ENCODE results near the gene GABRB2.
"Not testable (repeated sequence)": the region's sequence is repeated elsewhere in the genome, so short reads cannot be mapped to it uniquely, and the experiment has no call there.

Gene GABRB2

DNA sequence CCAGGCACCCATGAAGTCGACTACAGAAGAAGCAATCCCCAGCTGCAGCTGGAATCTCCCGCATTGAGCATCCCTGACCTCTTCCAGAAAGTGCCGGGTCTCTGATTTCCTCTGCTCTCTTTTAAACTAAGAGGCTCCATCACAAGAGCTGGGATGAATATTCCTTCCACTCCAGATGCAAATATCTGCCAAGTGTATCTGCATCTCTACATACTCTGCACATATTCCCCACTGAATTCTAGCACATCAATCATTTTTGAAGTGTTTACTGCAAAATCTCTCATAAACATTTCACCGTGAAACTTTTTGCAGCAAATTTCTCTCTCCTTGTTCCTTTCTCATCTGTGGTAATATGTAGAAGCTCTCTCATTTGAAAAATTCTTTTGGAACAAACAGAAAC, 161.5 kb downstream of the GABRB2 start:
- DNase-seq = no peak

DNA sequence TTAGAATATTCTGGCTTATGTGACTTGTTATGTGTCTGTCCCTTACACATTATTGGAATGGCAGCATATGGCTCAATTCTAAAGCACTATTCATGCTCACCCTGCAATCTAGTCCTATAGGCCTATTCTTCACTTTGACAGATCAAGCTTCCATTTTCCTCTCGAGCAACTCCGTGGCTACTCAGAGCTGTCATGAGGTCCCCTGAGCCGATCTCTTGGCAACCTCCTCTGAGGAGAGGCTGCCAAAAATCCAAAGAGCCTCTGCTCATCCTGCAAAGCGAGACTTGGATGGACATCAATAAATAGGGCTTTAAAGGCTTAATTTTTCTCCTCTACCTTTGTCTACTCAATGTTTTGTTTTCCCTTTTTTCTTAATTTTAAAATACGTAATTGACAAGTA, 163.8 kb downstream of the GABRB2 start:
- no peak for DNase-seq

DNA sequence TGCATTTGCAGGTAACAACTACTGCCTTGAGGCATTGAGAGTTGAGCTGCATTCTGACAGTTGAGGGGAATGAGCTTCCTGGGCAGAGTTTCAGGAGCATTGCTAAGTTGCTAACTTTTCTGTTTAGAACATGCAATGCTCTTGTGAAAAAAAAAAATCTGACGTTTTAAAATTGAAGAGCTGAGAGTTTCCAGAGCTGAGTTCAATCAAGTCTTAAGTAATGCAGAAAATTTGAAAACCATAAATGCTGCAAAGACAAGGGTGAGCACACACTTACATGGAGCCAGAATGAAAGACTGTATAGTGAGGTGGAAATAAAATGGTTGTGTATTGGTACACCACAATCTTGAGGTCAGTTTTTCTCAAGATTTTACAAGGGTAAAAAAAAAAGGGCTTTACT, 166.0 kb downstream of the GABRB2 start:
- no peak for DNase-seq

DNA sequence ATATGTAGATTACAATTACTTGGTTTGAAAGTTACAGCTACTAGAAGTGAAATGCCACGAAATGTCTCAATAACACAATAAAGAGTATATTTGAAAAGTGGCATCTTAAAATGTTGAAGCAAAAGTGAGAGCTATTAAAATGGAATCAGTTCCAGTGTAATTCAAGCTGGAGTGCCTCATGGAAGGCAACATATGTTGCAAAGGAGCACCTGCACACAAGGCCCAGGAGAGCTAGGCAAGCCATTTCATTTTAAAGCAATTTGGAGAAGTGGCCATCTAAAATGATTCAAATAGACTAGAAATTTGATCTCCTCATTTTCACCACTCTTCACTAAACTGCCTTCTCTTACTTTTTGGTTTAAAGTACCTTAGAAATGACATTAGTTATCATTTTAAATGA, 167.8 kb downstream of the GABRB2 start:
- DNase-seq = no peak

DNA sequence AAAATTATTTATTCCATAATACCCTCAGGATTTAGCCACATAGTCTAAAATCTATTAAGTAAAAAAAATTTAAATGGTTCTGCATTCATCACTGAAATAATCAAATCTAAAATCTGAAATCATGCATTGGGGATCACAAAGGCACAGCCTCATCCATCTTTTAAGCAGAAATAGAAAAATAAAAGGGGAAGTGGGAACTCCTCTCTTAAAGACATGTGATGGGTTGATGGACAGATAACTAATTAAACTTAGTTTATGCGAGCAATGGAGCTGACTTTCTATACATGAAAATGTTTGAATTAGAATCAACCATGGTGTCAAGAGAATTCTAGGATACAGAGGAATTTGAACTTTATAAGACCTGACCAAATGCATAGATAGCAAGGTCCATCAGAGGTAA, 170.5 kb downstream of the GABRB2 start:
- DNase-seq = no peak

DNA sequence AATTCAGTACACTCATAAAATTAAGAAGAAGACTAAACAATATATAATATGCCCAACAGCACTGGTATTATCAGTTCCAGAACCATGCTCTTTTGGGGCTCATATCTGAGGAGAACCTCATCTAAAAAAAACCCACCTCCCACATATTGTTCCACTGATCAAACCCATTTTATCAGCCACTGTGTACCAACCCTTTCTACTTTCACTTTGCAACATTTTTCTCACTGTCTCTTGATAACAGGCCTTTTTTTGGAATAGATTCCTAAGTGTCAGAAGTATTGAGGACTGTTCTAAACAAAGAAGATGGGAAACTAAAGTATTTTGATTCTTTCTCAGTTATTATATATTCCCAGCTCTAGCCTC, 173.2 kb downstream of the GABRB2 start:
- DNase-seq = no peak

DNA sequence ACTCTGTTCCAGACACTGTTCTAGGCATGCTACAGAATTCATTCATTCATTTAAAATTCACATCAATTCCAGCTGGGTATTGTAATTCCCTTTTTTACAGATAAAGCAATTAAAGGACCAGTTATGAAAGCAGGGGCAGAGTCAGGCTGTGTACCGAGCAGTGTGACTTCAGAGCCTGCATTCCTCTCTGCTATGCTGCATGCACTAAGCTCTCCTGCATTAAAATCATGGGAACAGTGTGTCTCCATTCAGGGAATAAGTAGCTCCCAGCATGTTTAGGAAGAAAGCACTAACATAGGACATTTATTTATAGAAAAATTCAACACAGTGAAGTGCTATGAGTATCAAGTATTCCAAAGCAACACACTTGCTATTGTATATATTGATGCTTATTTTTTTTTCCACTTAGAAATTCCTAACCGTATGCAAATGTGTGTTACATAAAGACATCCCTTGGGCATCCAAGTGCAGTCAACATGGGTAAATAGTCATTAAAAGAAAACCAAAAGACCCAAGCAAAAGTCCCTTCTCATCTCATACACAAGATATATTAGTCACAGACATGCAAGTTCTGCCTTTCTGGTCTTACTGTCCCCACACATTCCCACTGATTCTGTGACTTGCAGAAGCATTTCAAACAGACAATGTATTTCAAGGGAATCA, 173.7 kb downstream of the GABRB2 start:
- no peak for DNase-seq

DNA sequence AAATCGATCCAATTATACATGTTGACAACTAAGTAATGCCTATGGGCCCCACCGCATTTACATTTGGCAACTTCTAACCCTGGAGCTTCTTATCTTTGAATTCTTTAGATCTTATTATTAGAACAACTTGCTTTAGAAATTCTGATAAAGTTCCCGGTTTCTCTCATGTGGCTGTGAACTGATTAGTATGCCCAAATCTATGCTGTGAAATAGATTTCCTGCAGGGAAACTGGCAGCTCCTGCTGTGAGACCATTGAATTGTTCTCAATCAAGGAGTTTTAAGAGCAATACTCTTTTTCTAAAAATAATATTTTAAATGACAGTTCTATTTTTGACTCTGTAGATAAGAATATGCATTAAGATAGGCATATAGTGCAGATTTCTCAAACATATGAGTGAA, 177.5 kb downstream of the GABRB2 start:
- DNase-seq = no peak

DNA sequence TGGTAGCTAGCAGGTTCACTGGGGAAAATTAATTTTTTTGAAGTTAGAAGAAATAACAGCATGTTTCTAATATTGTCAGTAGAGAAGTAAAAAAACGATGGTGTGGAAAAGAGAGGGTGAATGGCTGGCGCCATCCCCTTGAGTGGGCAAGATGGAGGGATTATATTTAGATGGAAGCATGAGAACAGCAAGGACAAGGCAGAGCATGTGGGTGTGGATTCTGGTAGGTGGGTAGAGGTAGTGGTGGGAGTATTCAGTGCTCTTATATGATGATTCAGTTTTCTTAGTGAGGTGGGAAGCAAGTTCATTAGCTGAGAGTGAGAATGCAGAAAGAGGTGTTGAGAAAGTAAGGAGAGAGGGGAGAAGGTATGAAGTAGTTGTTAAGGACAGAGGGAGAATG, 188.1 kb downstream of the GABRB2 start:
- no peak for DNase-seq

DNA sequence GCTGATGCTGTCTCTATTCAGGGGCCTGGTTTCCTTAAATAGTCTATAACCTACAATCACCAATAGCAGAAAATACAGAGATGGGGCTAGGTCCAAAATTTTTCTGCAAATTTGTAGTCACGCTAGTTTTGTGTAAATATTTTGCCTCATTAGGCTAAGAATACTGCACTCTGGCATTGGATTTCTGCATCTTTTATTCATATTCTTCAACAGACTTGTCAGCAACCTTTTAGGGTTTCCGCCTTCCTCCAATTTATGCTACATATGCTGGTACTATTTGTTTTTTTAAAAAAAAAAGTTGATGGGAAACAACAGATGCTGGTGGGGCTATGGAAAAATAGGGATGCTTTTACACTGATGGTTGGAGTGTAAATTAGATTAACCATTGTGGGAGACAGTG, 202.3 kb downstream of the GABRB2 start:
- no peak for DNase-seq

DNA sequence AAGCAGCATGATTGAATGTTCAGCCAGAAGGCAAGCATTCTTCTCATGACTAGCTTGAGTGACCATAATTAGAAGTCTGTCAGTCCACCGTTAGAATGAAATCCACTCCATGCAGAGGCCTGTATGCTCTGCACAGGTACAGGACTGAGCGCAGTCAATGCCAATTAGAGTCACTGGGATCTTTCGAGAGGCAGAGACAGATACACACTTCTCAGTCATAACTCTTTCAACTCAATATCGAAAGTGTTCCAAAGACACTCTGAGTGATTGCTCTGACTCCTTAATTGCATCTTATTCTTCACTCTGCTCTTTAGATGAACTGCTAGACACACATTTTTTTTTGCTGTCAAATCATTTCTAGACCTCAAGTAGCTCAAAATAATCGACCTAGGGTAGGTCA, 203.6 kb downstream of the GABRB2 start:
- DNase-seq = no peak

DNA sequence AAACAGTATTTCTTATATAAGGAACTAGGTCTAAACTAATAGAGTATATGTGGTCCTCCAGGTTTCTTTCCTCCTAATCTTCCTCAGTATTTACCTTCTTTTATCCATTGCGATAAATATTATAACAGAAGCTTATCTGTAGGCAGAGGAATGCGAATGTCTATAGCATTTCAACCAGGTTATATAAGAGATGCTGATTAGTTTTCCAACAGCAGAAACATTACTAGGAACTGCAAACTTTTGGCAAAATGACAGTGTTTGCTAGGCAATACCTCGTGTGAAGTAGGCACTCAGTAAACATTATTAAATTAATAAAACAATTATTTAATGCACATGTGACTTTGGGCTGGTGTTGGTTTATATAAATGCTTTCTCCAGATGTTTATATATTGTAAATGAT, 206.5 kb downstream of the GABRB2 start:
- DNase-seq = no peak

DNA sequence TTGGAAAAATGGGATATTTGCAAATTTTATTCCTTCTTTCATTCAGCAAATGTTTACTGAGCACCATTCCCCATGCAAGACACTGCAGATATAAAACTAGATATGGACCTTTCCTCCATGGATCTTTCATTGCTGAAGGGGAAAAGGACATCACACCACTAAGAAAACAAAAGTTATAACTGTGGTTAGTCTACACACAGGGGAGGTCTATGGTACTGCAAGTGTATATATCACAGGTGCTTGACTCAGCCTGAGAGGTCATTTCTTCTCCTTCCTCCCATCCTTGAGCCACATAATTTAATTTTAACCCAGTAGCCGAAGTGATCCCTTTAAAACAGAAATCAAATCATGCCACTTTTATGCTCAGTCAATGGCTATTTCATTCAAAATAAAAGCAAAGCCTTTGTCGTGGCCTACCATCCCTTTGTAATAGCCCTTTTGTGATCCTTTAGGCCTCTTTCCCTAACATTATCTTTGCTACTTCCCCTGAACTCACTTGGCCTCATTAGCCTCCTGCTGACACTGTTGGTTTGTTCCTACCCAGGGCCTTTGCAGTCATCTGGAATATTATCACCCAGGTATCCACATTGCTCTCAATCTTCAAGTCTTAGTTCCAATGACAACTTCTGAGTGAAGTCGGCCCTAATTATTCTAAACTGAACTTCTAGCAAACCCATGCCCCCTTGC, 213.2 kb downstream of the GABRB2 start:
- DNase-seq = no peak

DNA sequence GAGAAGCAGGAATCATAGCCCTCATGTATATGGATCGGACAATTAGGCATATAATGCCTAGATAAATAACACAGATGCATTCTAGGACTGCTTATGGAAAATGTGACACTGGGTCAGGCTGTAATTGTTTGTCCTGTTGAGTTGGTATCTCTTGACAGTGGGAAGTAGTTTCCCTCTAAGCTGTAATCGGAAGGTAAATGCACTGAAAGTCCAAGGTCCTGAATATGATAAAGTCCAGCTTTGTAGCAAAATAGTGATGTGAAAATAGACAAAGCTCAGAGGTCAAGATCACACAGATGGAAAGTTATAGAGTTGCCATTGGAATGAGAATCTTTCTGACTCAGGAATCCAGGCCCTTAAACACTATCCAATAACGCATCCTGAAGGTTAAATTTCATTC, 214.2 kb downstream of the GABRB2 start:
- no peak for DNase-seq

DNA sequence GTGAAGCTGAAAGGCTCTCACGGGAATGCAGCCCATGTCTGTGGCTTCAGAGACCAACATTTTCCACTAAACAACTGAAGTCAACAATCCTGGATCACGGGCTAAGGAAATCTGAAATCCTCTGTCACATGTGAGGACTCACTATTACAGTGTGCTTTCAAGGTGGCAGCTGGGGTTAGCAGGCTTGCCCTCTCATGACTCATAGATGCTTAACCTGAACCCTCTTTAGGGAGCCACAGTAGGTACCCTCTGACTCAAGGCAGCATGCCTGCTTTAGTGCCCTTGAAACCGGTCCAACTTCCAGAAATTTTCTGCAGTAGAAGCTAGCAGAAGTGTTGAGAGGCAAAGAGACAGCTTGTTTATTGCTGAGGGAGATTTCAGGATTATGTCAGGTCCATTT, 232.5 kb downstream of the GABRB2 start:
- DNase-seq = no peak

DNA sequence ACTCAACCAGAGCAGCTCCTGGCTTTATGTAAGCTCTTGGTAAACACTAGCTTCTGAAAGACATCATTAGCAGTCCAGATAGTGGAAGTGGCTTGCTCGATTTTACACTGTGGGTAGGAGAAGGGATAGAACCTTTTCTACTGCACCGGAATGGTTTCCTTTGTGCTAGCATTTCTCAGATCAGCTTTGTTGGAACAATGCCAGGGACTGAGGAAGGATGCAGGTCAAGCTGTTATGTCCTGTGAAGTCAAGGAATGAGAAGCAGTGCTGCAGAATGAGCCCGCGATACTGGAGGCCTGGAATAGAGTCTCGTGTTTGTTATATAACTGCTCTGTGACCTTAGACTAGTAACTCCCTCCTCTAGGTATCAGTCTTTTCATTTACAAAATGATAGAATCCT, 233.6 kb downstream of the GABRB2 start:
- no peak for DNase-seq

DNA sequence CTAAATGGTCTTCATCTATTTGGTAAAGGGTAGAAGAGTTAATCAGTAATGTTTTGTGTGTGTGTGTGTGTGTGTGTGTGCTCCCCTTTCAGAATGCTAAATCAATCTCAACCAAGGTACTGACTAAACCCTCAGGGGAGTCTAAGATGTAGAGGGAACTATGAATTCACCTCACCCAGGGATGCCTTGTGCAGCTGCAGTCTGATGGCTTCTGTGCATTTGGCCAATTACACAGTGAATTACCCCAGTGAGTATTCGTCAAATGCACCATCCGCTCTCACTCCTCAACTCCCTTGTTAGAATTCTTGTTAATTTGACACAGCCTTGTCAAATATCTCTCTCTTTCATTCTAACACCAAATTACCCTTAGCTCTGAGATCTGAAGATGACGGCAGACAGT, 234.6 kb downstream of the GABRB2 start:
- DNase-seq = no peak

DNA sequence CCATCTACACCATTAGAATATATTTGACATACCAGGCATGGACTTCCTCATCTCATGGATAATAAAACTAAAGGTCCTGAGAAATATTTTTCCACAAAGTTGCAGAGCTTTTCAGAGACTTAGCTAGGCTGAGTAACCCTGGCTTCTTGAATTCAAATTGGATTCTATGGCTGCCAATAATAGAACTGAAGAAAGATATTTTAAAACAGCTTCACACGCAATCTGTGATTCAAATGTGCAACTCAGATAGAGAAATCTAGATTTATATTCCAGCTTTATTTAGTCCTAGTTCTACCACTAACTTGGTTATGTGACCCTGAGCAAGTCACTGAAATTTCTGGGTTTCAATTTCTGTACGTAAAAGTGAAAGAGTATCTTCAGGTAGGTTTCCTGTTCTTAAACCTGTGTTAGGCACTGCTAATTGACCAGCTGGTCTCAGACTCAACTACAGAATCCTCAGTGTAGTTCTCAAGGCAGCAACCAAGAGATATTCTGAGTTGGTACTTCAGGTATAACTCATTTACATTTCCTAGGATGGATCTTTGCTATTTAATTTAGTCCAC, 235.3 kb downstream of the GABRB2 start:
- DNase-seq = no peak

DNA sequence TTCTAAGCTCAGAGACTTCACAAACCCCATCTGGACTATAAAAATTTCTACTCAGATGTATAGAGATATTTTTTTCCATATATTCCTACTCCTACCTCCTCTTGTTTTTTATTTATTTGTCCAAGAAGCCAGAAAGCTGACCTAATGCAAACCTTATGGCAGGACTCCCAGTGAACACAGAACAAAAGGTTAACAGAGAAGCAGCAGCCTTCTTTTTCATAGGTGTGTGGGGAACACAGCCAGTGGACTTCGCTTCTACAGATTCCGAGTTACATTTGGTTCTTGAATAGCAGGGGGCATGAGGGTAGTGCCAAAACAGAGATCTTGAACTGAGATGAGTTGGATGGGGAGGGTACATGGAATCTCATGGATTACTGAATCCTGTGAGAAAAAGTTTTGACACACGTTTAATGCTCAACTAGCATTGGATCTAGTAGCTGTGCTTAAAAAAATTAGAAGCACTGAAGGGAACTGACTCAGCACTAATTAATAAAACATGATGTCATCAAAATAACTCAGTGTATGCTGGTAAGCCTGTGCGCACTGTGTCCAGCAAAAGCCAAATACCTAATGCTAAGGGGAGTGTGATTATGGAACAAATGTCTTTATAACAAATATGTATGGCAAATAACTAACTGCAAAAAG, 240.1 kb downstream of the GABRB2 start:
- DNase-seq = no peak

DNA sequence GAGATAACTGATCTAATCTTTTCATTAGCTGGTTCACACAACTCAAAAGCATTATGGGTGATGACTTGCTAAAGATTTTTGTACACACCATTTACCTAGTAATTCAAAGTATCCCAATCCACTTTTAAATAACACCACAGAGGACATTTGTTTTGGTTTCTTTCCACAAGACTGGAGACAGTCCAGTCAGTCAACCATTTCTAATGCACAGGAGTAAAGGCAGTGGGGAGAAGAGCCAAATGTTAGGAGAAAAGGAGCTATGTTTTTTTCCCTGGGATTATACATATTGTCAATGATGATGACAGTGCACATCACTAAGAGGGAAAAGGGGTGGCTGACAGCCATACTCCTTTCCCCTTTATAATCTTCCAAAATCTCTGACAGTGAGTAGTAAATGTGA, 240.9 kb downstream of the GABRB2 start:
- no peak for DNase-seq

DNA sequence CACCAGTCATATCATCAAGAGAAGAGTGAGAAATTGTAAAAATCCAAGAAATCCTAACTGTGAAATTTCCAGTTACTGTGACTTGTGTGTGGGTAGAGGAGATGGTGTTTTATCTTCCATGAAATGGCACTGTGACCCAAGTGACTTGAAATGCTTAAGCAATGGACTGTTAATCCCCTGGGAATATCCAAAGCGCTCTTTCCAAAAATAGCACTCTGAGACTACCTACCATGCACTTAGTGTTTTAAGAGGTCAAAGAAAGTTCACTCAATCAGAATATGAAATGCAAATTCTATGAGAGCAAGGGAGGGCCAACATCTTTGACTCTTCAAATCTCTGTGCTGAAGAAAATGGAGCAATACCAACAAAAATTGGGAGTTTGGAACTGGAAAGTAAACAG, 244.0 kb downstream of the GABRB2 start:
- no peak for DNase-seq

DNA sequence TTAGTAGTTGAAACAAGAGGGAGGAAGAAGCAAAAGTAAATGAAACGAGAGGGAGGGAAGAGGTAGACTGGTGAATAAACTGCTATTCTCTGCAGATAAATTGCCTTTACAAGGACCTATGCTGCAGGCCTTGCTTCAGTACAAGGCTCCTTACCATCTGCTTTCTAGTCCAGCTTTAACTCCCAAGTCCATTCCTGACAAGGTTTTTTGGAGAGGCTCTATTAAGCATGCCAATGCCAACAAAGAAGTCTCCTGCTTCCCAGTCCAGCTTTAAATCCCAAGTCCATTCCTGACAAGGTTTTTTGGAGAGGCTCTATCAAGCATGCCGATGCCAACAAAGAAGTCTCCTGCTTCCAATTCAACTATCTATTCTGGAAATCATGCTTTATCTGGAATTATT, 244.9 kb downstream of the GABRB2 start:
- no peak for DNase-seq

DNA sequence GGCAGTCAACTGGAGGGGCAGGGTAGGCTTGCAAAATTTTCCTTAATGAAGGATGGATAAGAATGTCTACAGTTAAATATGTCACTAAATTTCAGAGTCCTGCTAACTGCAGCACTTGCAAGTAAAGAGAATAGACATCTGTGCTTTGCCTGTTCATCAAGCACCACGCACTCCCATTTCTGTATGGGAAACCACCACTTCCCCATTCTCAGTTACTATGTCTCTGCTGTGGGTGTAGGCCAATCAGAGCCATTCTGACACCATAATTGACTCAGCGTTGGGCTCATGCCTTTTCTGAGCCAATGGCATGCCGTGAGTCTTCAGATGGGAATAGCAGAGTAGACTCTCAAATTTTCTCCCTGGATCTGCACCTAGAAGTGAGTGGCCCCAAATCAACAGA, 247.5 kb downstream of the GABRB2 start:
- no peak for DNase-seq

DNA sequence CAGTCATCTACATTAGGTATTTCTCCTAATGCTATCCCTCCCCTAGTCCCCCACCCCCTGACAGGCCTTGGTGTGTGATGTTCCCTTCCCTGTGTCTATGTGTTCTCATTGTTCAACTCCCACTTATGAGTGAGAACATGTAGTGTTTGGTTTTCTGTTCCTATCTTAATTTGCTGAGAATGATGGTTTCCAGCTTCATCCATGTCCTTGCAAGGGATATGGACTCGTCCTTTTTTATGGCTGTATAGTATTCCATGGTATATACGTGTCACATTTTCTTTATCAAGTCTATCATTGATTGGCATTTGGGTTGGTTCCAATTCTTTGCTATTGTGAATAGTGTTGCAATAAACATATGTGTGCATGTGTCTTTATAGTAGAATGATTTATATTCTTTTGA, 249.1 kb downstream of the GABRB2 start:
- not testable (repeated sequence) for DNase-seq
